ENCODE measurements around the gene BRINP2. TPM values are rescaled to one million over a fixed set of nuclear protein-coding genes. Genes with fewer than 3 reads are reported as not detected.

The BRINP2 gene, protein sequence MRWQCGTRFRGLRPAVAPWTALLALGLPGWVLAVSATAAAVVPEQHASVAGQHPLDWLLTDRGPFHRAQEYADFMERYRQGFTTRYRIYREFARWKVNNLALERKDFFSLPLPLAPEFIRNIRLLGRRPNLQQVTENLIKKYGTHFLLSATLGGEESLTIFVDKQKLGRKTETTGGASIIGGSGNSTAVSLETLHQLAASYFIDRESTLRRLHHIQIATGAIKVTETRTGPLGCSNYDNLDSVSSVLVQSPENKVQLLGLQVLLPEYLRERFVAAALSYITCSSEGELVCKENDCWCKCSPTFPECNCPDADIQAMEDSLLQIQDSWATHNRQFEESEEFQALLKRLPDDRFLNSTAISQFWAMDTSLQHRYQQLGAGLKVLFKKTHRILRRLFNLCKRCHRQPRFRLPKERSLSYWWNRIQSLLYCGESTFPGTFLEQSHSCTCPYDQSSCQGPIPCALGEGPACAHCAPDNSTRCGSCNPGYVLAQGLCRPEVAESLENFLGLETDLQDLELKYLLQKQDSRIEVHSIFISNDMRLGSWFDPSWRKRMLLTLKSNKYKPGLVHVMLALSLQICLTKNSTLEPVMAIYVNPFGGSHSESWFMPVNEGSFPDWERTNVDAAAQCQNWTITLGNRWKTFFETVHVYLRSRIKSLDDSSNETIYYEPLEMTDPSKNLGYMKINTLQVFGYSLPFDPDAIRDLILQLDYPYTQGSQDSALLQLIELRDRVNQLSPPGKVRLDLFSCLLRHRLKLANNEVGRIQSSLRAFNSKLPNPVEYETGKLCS
- 0.12 to 0.18 TPM (median 0.16 TPM) in 4 of 5 replicates, not detected in the other for total RNA-seq (2022; extraction: Qiagen RNA extraction; ENCODE audit: low read depth)

DNA sequence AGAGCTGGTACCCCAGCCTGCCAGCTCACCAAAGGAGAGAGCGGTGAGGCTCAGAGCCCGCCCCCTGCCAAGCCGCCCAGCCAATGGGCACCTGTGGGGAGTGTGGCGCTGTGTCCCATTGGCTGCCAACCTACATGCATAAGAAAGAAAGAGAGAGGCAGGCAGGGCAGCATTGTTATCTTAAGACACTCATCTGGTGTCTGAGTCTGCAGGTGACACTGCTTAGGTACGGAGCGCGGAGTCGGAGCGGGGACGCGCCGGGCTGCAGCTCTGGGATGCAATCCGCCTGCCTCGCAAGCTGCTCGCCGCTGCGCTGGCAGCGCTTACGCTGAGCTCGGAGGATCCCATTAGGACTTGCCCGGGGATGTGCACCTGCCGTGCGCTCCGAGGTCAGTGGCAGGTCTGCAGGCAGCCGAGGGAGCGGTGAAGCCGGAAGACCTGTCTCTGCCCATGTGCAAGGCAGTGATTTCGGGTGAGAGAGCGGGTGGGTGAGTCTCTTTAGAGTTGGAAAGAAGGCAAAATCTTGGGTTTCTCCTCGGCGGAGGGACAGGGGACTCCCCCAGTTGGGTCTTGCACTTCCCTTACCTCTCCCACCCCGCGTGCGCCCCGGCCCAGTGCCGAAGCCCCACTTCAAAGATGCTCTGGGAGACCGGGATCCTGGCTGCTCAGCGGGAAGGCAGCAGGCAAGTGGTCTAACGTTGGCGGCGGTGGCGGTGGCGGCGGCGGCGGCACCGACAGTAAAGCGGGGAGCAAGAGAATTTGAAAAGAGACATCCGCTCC is at the start of gene BRINP2:
BRINP2 (plus strand) TSS at position 203 of the 780 bp plus-strand sequence. CDS start 58,919 bp downstream, outside the sequence.

DNA sequence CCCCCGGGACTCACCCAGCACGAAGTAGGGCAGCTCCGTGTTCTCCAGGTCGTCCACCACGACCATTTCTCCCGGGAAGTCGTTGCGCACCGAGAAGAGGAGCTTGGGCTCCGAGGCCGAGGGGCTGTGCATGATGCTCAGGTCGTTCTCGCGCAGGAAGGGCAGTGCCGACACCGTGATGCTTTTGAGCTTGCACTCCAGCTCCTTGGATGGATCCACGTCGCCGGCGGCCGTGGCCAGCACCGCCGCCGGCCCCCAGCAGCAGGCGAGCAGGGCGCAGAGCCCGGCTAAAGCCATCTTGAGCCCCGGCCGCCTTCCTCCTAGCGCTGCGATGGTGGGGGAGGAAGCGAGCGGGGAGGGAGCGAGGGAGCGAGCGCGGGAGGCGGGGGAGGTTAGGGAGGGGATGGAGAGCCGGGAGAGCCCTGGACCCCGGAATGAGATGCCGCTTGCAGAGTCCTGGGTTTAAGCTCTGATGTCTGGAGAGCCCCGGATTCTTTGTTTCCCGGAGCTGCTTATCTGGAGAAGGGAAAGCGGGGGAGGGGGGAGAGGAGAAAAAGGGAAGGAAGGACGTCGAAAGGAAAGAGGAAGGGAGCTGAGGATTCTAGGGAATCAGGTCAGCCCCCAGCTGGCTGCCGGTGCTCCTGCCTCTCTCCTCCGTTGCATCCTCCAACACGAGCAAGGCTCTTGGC is 6.2 kb upstream of the BRINP2 start, which contains the start of gene ASTN1:
ASTN1 (minus strand) TSS at position 333 of the 689 bp plus-strand sequence; CDS start at position 297, 36 bp downstream.

Other genes starting within 250 kb of the BRINP2 start
- gene ASTN1, start 6.2 kb upstream of the BRINP2 start, total RNA-seq (2022; extraction: Qiagen RNA extraction; ENCODE audit: low read depth): not detected in 5 replicates